H9 (cell line): ENCODE measurements around the gene GPR176. TPM values are rescaled to one million over a fixed set of nuclear protein-coding genes. Genes with fewer than 3 reads are reported as not detected.

ENCODE experiments used
- DNase-seq: peaks from one replicate; pipeline ENCODE4 v3.0.0-alpha.2; 2017
- H2AFZ ChIP-seq: one replicate; pipeline ENCODE4 v1.6.1; 2013; ENCODE audit warnings: mild to moderate bottlenecking, low read length, control low read depth, moderate library complexity
- H2AK5ac ChIP-seq: 2 replicates; pipeline ENCODE4 v1.6.1; 2013; ENCODE audit warnings: low read length, control low read depth, mixed read lengths; ENCODE audit not compliant: insufficient read length
- H2BK120ac ChIP-seq: one replicate; pipeline ENCODE4 v1.6.1; 2013; ENCODE audit warnings: low read depth, mild to moderate bottlenecking, low read length, control low read depth, inconsistent platforms; ENCODE audit not compliant: poor library complexity, severe bottlenecking
- H2BK12ac ChIP-seq: 2 replicates; pipeline ENCODE4 v1.6.1; 2013; ENCODE audit warnings: low read length, control low read depth, mixed read lengths, low read depth; ENCODE audit not compliant: insufficient read length
- H2BK15ac ChIP-seq: 2 replicates; pipeline ENCODE4 v1.6.1; 2013; ENCODE audit warnings: low read depth, low read length, control low read depth
- H2BK20ac ChIP-seq: one replicate; pipeline ENCODE4 v1.6.1; 2013; ENCODE audit warnings: low read depth, mild to moderate bottlenecking, low read length, control low read depth, inconsistent platforms; ENCODE audit not compliant: poor library complexity, severe bottlenecking
- H2BK5ac ChIP-seq: 2 replicates; pipeline ENCODE4 v1.6.1; 2013; ENCODE audit warnings: low read length, control low read depth, mixed read lengths; ENCODE audit not compliant: insufficient read length
- H3K14ac ChIP-seq: 2 replicates; pipeline ENCODE4 v1.6.1; 2013; ENCODE audit warnings: low read length, control low read depth; ENCODE audit not compliant: insufficient read depth
- H3K18ac ChIP-seq: 2 replicates; pipeline ENCODE4 v1.6.1; 2013; ENCODE audit warnings: low read depth, mild to moderate bottlenecking, mixed read lengths, low read length, control low read depth; ENCODE audit not compliant: insufficient read length
- H3K23ac ChIP-seq: 2 replicates; pipeline ENCODE4 v1.6.1; 2013; ENCODE audit warnings: low read length, control low read depth, mixed read lengths, low read depth; ENCODE audit not compliant: insufficient read length
- H3K23me2 ChIP-seq: 2 replicates; pipeline ENCODE4 v1.6.1; 2013; ENCODE audit warnings: low read depth, mild to moderate bottlenecking, mixed read lengths, low read length, control low read depth; ENCODE audit not compliant: insufficient read length, poor library complexity, severe bottlenecking
- H3K27ac ChIP-seq: 2 replicates; pipeline ENCODE4 v1.5.1; 2013; ENCODE audit warnings: low read length, control low read depth, mixed read lengths, low read depth; ENCODE audit not compliant: insufficient read length
- H3K27me3 ChIP-seq: 2 replicates; pipeline ENCODE4 v1.6.1; 2013; ENCODE audit warnings: low read length, control low read depth, inconsistent platforms; ENCODE audit not compliant: insufficient read depth
- H3K4ac ChIP-seq: 2 replicates; pipeline ENCODE4 v1.6.1; 2013; ENCODE audit warnings: low read depth, mild to moderate bottlenecking, control low read depth, inconsistent platforms, low read length, moderate library complexity
- H3K4me1 ChIP-seq: 2 replicates; pipeline ENCODE4 v1.6.1; 2013; ENCODE audit warnings: low read length, control low read depth, inconsistent platforms; ENCODE audit not compliant: insufficient read depth
- H3K4me2 ChIP-seq: 2 replicates; pipeline ENCODE4 v1.6.1; 2013; ENCODE audit warnings: low read length, control low read depth, mixed read lengths; ENCODE audit not compliant: insufficient read length, insufficient read depth
- H3K56ac ChIP-seq: 2 replicates; pipeline ENCODE4 v1.6.1; 2013; ENCODE audit warnings: low read depth, mild to moderate bottlenecking, mixed read lengths, low read length, control low read depth; ENCODE audit not compliant: insufficient read length
- H3K79me1 ChIP-seq: 2 replicates; pipeline ENCODE4 v1.6.1; 2013; ENCODE audit warnings: low read depth, mild to moderate bottlenecking, moderate library complexity, low read length, control low read depth, inconsistent platforms; ENCODE audit not compliant: insufficient read depth, poor library complexity, severe bottlenecking
- H3K79me2 ChIP-seq: 2 replicates; pipeline ENCODE4 v1.6.1; 2013; ENCODE audit warnings: low read length, control low read depth, inconsistent platforms; ENCODE audit not compliant: insufficient read depth
- H3K9ac ChIP-seq: 2 replicates; pipeline ENCODE4 v1.6.1; 2013; ENCODE audit warnings: low read length, control low read depth, mixed read lengths; ENCODE audit not compliant: insufficient read length; ENCODE audit errors: extremely low read depth
- H3K9me3 ChIP-seq: one replicate; pipeline ENCODE4 v1.6.1; 2013; ENCODE audit warnings: low read depth, low read length, inconsistent platforms; ENCODE audit not compliant: control insufficient read depth
- H3T11ph ChIP-seq: one replicate; pipeline ENCODE4 v1.6.1; 2013; ENCODE audit warnings: mild to moderate bottlenecking, low read length, control low read depth, inconsistent platforms
- H4K20me1 ChIP-seq: one replicate; pipeline ENCODE4 v1.6.1; 2013; ENCODE audit not compliant: control insufficient read depth, insufficient read length, insufficient read depth
- H4K5ac ChIP-seq: 2 replicates; pipeline ENCODE4 v1.6.1; 2013; ENCODE audit warnings: low read depth, mild to moderate bottlenecking, mixed read lengths, low read length, control low read depth; ENCODE audit not compliant: insufficient read length
- H4K8ac ChIP-seq: replicated peaks from 2 replicates; pipeline ENCODE4 v1.6.1; 2013; ENCODE audit warnings: low read length, control low read depth, mixed read lengths, low read depth; ENCODE audit not compliant: insufficient read length
- H4K91ac ChIP-seq: 2 replicates; pipeline ENCODE4 v1.6.1; 2013; ENCODE audit warnings: low read depth, mild to moderate bottlenecking, moderate library complexity, mixed read lengths, low read length, control low read depth; ENCODE audit not compliant: insufficient read length
- H3K27ac Mint-ChIP-seq, 3 experiments: 2 replicates in 2 of 3; 3 replicates in 1 of 3; pipeline ENCODE4 v1.8.0; 2020 to 2021; ENCODE audit warnings: mixed read lengths in 3 of 3, mild to moderate bottlenecking in 1 of 3, moderate library complexity in 1 of 3
- H3K27me3 Mint-ChIP-seq: 2 replicates; pipeline ENCODE4 v1.8.0; 2021; ENCODE audit warnings: low read depth, mild to moderate bottlenecking, moderate library complexity, mixed read lengths
- H3K36me3 Mint-ChIP-seq, 3 experiments: 2 replicates in 2 of 3; 3 replicates in 1 of 3; pipeline ENCODE4 v1.8.0; 2020 to 2021; ENCODE audit warnings: low read depth in 3 of 3, mixed read lengths in 3 of 3; ENCODE audit not compliant: insufficient read depth in 1 of 3
- H3K4me1 Mint-ChIP-seq, 2 experiments: 2 replicates each; pipeline ENCODE4 v1.8.0; 2020; ENCODE audit warnings: mixed read lengths in 2 of 2
- H3K4me3 Mint-ChIP-seq, 2 experiments: 2 replicates in 1 of 2; 3 replicates in 1 of 2; pipeline ENCODE4 v1.8.0; 2020 to 2021; ENCODE audit warnings: mild to moderate bottlenecking in 2 of 2, mixed read lengths in 2 of 2, moderate library complexity in 1 of 2
- H3K9me3 Mint-ChIP-seq, 2 experiments: 2 replicates in 1 of 2; 3 replicates in 1 of 2; pipeline ENCODE4 v1.8.0; 2020; ENCODE audit warnings: mild to moderate bottlenecking in 2 of 2, mixed read lengths in 2 of 2, moderate library complexity in 1 of 2
- CTCF ChIP-seq: fragments of 200-600 bp; sonication (generic); conservative IDR thresholded peaks from 3 replicates; pipeline ENCODE4 v1.8.0; 2021; ENCODE audit warnings: antibody characterized with exemption, mild to moderate bottlenecking
- WGBS: extraction: QIAGEN DNeasy Blood & Tissue Kit; methylation state at CpG from one replicate; pipeline ENCODE4 v1.1.7; 2013; ENCODE audit warnings: missing lambda C conversion rate, low lambda C conversion rate, mixed read lengths; ENCODE audit not compliant: insufficient read length; ENCODE audit errors: extremely low coverage; 5-methylcytosine and 5-hydroxymethylcytosine counted together
- total RNA-seq: library from RNA; stranded (reverse); gene quantifications from 2 replicates; pipeline ENCODE4 v1.2.1, GENCODE V29; 2021

Gene GPR176
- total RNA-seq, 1 experiment from 2014 or later, result 132 TPM

GRCh38 chr15:39785841-39786240 is 134.2 kb downstream of the GPR176 start:
- H3T11ph ChIP-seq, result no peak overlapping the region
- H3K9me3 ChIP-seq, result no peaks in the 10 kb centered on the region
- H3K14ac ChIP-seq, result no peak overlapping the region
- WGBS, result no CpG with 5 or more reads among the region's 7 CpGs
- H3K23ac ChIP-seq, result no peak overlapping the region
- no peak overlapping the region for H3K4ac ChIP-seq
- no peak overlapping the region for H4K5ac ChIP-seq
- H3K27me3 ChIP-seq, result no peaks in the 10 kb centered on the region
- no peaks in the 10 kb centered on the region; the same call in 1 of the 2 replicates for H3K79me2 ChIP-seq
- H2BK5ac ChIP-seq, result no peak overlapping the region
- no peak for TF ChIP-seq CTCF
- no peak overlapping the region for H2BK15ac ChIP-seq
- H4K20me1 ChIP-seq, result no peaks in the 10 kb centered on the region
- H3K56ac ChIP-seq, result no peak overlapping the region
- H4K91ac ChIP-seq, result no peak overlapping the region
- H2BK12ac ChIP-seq, result no peak overlapping the region
- no peak overlapping the region for H3K18ac ChIP-seq
- Mint-ChIP-seq H3K4me3 (peak overlapping the region in 1 of 2 experiments; percentile 84; a peak in 2 of 5 replicates), H3K27ac (peak overlapping the region in 2 of 3 experiments; percentile 48 to 78; a peak in 4 of 7 replicates), H3K27me3 (no peaks in the 10 kb centered on the region), H3K9me3 (no peaks in the 10 kb centered on the region; a peak in 1 of 5 replicates), H3K4me1 (peaks cover 69 to 73% of the 10 kb centered on the region in 2 experiments), H3K36me3 (peaks cover 0 to 2% (median 0%) of the 10 kb centered on the region in 3 experiments; a peak in 1 of 7 replicates)
- no peak overlapping the region for H2AFZ ChIP-seq
- peaks cover 8% of the 10 kb centered on the region for H3K23me2 ChIP-seq
- H3K4me2 ChIP-seq, result no peak overlapping the region
- H3K9ac ChIP-seq, result no peak overlapping the region
- no peak for DNase-seq
- no peaks in the 10 kb centered on the region for H3K79me1 ChIP-seq
- peaks cover 23% of the 10 kb centered on the region for H3K4me1 ChIP-seq
- H4K8ac ChIP-seq, result no peak overlapping the region
- H3K27ac ChIP-seq, result no peak overlapping the region
- H2BK120ac ChIP-seq, result no peak overlapping the region
- no peak overlapping the region for H2BK20ac ChIP-seq
- no peak overlapping the region for H2AK5ac ChIP-seq
